DMS53 treated with DMSO at 0.1 percent for 48 hours (cell line): ENCODE results near the gene AGER.
"Not testable (repeated sequence)": the region's sequence is repeated elsewhere in the genome, so short reads cannot be mapped to it uniquely, and the experiment has no call there.

Source experiments
- DNase-seq: peaks from one replicate; lab custom pipeline; 2025; ENCODE audit not compliant: unreplicated experiment; lab: John Stamatoyannopoulos, UW

AGER gene

DNA sequence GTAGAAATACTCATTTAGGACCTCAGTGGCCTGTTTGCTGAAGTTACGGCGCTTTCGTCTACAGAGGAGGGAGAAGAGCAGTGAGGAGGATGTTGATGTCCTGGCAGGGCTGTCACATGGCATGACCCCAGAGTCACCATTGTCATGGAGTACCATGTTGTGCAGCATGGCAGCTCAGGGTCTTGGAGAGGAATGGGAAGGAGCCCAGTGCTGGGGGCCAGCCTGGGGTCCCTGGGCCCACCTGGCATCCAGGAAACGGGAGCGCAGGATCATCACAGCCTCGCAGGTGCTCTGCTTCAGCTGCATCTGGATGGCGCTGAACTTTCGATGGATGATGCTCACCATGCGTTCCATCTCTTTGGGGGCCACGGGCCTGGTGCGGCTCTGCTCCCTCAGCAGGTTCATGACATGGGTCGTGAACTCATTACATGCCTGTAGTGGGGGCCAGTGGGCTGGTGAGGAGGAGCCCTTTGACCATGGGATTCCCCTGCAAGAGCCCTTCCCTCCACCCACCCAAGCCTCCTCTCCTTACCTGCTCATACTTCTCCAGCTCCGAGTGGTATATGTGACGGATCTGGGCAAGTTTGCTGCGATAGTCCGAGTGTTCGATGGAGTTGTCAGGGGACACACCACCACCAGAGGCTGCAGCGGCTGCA lies 3.8 kb upstream of the AGER start:
- DNase-seq: not testable (repeated sequence)

GRCh38 chr6:32187009-32187709 lies 3.1 kb upstream of the AGER start:
- no peak for DNase-seq

GRCh38 chr6:32186151-32186840 lies 2.2 kb upstream of the AGER start:
- not testable (repeated sequence) for DNase-seq

GRCh38 chr6:32185681-32186131 lies 1.7 kb upstream of the AGER start:
- DNase-seq: not testable (repeated sequence)

DNA sequence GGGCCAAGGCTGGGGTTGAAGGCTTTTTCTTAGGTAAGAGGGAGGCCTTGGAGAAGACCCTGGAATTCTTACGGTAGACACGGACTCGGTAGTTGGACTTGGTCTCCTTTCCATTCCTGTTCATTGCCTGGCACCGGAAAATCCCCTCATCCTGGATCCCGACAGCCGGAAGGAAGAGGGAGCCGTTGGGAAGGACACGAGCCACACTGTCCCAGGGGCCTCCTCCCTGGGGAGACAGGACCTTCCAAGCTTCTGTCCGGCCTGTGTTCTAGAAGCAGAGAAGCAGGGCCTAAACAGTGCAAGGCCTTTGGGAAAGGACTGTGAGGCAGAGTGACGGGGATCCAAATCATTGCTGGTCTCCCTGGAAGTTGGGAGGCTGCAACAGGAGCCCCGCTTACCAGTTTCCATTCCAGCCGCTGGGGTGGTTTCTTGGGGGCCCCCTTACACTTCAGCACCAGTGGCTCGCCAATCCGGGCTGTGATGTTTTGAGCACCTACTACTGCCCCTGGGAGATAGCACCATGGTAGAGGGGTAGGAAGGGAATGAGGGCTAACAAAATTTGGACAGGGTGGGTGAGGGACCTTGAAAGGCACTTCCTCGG lies 470 bp downstream of the AGER start:
- DNase-seq: no peak

DNA sequence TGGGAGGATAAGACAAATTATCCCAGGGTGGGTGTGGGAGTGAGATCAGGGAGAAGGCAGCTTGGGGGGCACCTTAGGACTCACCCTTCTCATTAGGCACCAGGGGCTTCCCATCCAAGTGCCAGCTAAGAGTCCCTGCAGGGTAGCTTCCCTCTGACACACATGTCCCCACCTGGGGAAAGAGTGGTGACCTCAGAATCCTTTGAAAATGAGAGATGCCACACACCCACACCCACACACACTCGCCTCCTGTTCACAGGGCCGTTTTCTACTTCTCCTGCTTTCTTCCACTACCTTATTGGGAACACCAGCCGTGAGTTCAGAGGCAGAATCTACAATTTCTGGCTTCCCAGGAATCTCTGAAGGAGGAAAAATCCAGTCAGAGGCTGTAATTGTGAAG lies 1.0 kb downstream of the AGER start:
- no peak for DNase-seq

DNA sequence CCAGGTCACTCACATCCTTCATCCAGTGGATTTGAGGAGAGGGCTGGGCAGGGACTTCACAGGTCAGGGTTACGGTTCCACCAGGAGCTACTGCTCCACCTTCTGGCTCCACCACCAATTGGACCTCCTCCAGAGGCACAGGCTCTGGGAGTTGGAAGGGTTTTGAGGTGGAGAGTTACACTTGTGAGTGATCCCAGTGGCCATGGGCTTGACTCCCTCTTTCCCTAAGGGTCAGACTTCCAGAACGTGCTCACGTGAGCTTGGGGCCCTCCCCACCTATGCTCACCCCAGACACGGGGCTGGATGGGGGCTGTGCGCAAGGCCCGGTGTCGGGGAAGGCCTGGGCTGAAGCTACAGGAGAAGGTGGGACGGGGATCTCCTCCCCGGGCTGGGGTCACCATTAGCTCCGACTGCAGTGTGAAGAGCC lies 1.5 kb downstream of the AGER start:
- DNase-seq: no peak

DNA sequence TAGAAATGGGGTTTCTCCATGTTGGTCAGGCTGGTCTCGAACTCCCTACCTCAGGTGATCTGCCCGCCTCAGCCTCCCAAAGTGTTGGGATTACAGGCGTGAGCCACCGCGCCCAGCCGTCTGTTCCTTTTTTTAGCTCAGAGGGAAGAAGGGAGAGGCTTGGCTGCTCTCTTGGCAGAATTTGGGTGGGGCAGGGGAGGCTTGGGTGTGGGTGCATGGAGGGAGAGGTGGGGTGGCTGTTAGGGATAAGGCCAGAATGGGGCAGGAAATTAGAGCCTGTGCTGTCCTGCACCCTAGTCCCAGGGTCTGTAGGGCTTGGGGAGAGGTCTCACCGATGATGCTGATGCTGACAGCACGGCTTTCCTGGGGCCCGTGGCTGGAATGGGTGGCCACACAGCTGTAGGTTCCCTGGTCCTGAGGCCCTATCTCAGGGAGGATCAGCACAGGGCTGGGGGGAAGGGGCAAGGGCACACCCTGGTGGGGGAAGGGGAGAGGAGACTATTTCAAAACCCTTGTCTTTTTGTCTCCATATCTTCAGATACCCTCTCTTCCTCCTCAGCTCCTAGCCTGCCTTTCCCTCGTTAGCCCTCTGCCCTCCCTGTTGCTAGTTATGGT lies 2.0 kb downstream of the AGER start:
- DNase-seq: no peak

DNA sequence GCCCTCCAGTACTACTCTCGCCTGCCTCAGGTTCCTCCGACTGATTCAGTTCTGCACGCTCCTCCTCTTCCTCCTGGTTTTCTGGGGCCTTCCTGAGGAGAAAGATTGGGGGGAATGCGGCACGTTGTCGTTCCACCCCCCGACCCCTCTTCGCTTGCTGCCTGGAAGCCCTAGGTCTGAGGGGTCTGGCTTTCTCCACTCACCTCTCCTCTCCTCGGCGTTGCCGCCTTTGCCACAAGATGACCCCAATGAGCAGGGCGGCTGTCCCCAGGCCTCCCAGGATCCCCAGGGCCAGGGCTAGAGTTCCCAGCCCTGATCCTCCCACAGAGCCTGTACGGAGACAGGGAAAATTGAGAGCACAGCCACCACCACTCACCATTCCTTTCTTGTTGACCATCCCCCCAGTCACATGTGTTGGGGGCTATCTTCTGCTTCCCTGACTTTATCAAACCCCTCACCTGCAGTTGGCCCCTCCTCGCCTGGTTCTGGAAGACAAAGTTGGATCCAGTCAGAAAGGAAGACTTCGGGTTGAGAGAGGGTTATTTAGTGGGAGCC lies 2.8 kb downstream of the AGER start:
- no peak for DNase-seq

DNA sequence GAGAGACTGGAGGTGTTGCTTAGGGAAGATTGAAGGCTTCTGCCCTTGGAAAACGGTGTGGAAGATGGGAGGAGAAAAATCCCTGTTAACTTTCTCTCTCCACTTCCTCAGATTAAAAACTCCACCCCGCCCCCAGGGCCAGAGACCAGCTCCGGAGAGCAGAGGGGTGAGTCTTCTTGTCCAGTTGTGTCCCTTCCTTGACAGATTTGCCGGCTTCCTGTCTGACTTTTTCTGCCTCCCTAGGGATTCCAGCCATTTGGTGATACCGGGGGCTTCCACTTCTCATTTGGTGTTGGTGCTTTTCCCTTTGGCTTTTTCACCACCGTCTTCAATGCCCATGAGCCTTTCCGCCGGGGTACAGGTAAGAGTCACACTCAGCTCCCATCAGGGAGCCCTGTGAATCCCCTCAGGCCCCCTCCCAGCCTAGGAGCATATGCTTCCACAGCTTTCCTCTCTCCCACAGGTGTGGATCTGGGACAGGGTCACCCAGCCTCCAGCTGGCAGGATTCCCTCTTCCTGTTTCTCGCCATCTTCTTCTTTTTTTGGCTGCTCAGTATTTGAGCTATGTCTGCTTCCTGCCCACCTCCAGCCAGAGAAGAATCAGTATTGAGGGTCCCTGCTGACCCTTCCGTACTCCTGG lies 4.2 kb downstream of the AGER start:
- DNase-seq: no peak

DNA sequence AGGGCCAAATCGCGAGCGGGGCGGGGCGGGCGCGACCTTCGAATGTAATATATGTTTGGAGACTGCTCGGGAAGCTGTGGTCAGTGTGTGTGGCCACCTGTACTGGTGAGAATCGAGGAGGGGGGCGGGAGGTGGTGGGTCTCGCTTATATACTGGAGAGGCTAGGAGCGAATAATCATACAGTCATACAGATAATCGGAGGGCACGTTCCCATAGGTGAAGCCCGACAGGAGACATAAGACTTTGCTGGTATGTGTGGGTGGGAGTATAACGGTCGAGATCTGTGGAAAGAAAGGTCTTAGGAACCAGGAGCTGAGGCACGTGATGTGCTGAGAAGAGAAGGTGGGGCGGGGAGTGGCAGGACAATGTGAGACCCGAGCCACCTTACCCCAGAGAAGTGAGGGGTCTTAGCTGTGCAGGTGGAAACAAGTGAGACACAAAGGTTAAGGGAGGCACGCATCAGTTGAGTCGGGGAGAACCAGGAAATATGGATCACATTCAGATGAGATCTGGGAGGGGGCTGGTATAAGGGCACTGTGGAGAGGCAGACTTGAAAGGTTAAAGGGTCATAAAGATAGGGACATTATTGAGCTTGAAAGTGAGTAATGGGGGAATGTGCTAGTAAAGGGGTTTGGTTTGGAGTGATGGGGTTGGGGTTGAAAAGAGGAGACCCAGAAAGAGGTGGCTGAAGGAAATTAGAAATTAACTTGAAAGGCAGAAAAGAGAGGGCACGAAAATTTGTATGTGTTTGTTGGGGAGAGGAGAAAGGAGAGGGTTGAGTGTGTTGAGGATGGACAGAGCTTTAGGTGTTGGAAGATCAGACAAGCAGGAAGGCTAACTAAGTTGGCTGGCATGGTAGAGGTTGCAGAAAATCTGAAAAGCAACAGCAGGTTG lies 5.3 kb downstream of the AGER start:
- DNase-seq: no peak

DNA sequence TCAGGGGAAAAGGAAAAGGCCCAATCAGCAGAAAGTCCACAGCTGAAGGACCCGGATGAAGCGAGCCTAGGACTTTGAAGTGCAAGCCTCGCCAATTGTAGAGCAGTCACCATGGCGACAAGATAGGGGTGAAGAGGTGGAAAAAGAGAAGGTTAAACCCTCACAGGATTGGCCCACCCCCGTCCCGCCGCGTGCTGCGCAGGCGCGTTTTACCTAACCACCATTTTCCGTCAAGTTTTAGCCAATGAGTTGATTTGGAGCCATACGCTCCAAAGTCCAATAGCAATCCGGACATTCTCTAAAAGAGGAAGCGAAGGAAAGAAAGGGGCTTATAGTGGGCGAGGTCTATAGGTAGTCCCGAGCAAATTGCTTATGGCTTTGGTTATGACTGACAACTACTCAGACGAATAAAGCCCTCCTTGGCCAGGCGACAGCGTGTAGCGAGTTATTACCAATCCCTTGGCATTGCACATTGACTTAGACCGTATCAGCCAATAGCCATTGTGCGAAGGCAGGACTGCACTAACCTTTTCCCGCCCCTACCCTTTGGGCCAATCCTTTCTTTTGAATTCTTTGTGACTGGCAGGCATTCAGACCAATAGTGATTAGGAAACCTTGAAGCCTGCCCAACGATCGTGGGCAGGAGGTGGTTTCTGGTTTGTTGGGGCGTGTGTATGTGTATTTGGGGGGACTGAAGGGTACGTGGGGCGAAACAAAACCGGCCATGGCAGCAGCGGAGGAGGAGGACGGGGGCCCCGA lies 6.1 kb downstream of the AGER start, which contains the start of gene RNF5:
RNF5 (plus strand) TSS at position 618 of the 759 bp plus-strand sequence; CDS start at position 725, 107 bp downstream.
- peak; percentile 99 for DNase-seq

DNA sequence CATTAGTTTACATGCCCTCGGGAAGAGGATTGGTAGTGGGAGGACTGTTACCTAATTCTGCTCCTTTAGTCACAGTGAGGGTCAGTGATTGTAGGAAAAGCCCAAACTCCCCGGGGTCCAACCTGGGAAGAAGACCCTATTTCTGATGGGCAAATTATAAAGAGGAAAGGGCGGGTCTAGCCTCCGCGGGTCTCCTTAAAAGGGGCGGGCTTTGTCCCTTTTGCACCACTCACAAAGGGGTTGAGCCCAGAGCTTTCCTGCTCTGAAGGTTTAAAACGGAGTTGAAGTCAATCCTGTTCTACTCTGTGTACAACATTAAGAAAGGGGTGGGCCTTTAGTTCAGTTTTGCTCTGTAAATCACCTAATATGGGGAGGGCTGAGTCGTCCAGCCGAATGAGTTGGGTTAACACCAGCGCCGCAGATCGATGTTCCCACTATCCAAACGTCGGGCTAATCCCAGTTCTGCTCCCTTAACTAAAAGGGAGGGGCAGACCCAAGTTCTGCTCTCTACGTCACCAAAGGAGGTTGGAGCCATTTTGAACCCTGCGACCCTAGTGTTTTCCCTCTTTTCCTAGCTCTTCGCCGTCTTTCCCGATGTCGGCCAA lies 6.8 kb downstream of the AGER start:
- peak; percentile 85 for DNase-seq

DNA sequence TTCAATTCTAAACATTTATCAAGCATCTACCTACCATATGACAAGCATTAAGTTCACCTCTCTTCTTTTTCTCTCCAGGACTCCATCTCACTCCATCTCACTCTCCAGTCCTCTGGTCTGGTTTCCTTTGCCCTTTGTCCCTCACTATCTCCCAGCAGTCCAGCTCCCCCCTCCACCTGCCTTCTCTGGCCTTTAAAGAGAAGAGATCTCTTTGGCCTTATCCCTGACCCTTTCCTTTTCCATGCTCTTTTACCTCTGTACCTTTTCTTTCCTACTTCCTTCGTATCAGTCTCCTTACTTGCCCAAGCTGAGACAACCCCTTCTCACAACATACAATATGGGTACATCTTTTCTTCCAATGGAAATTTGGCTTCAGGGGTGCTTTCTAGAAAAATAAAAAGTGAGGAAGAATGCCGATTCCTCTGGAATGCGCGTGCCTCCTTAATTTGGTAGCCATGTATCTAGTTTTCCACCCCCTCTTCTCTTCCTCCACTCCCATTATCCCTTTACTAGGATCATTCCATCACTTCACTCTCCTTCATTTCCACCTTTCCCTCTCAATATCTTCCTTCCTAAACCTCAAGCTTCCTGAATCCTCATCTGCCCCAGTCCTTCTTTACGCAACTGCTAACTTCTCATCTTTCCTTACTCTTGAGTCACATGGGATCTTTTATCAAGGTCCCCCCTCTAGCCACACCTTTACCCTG lies 7.4 kb downstream of the AGER start:
- DNase-seq: no peak

DNA sequence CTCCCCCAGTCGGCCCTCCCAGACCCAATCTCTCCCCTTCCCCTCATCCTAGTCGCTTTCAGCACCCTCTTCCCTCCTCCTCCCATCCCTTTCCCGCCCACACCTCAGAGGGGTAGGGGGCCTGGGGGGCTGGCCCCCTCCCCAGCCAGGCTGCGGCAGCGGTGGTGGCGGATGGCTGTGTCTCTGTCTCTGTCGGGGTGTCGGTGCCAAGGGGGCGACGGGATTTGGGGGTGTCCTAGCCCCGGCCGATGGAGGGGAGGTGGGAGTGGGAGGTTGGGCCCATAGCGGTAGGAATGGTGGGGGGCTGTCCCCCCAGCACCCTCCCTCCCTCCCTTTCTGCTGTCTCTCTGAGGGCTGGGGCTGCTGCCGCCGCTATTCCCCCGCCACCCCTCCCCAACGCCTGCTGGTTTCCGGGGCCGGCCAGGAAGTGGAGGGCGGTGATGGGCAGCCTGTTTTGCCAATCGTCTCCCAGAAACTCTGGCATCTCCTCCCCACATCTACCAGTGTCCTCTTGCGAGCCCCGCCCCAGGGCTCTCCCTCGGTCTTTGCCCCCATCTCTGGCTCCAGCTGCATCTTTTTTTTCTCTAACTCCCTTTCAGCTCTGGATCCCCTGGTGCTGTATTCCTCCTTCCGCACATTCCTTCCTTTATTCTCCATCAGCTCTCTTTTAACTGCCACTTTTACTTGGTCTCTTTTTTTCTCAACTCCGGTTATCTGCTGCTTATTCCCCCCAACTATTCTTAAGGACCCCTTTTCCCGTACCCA lies 8.2 kb downstream of the AGER start, which contains the start of gene AGPAT1:
AGPAT1 (minus strand) TSS at position 374 of the 765 bp plus-strand sequence. CDS start 4,588 bp downstream, outside the sequence.
- peak; percentile 93 for DNase-seq

- DNase-seq: no peak
Observed at GRCh38 chr6:32175322-32175710, 8.7 kb downstream of the AGER start.

- no peak for DNase-seq
Observed at GRCh38 chr6:32174416-32174815, 9.6 kb downstream of the AGER start.
